Prostate gland (tissue), 2 donors: ENCODE measurements around the gene CBFA2T3.

Source experiments
- CTCF ChIP-seq, 4 experiments: fragments of 200-600 bp in 2 of 4; fragments of 450-650 bp in 2 of 4; sonication (generic) in 2 of 4; IDR thresholded peaks; 1 replicate in 3 of 4; 2 replicates in 1 of 4; pipeline ENCODE4 v1.5.1; 2016 to 2019; ENCODE audit warnings: antibody characterized with exemption in 4 of 4, mild to moderate bottlenecking in 2 of 4, moderate library complexity in 2 of 4
- POLR2AphosphoS5 ChIP-seq: sonication (generic); formaldehyde crosslinking; IDR thresholded peaks from one replicate; pipeline ENCODE4 v1.6.1; 2017; ENCODE audit warnings: antibody characterized with exemption

GRCh38 chr16:89005201-89006035, 28.4 kb upstream of the CBFA2T3 start:
- TF ChIP-seq POLR2AphosphoS5 (no peak), CTCF (IDR thresholded peaks at IDR 0.05) (no peak)
